ENCODE data around the gene RFX7.

Gene RFX7

DNA sequence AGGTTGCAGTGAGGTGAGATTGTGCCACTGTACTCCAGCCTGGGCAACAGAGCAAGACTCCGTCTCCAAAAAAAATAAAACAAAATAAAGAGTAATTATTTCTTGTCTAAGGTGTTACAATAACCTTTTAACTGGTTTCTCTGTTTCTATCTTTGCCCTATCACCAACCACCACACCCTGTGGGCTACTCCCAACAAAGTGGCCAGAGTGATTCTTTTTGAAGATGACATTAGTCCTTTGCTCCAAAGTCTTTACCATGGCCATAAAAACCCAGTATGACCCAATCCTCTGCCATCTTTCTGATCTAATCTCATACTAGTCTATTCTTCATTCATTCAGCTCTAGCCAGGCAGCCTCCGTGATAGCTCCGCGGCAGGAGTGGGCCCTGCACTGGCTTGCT, 62.8 kb downstream of the RFX7 start:
- Histone ChIP-seq H3K9ac (ENCODE audit: low read length) (no peak overlapping the region), H3K36me3 (ENCODE audit: insufficient read depth, low read length) (0 out of 2 replicates have a peak, but pooled peaks cover 1% of the 10 kb centered on the region), H3K4me1 (ENCODE audit: insufficient read depth, low read length, severe bottlenecking) (no peaks in the 10 kb centered on the region), H3K9me2 (ENCODE audit: low read depth, low read length) (no peaks in the 10 kb centered on the region), H3K27me3 (ENCODE audit: insufficient read depth, low read length) (no peaks in the 10 kb centered on the region), H3K79me2 (ENCODE audit: insufficient read depth, low read length) (peaks cover 38% of the 10 kb centered on the region), H3K27ac (ENCODE audit: low read depth, low read length, poor library complexity, severe bottlenecking) (no peak overlapping the region), H3K4me3 (ENCODE audit: low read depth, low read length, poor library complexity, severe bottlenecking) (no peak overlapping the region), H3F3A (ENCODE audit: insufficient read depth, low read length) (no peaks in the 10 kb centered on the region; the same call in 1 of the 2 replicates), H3K9me3 (ENCODE audit: low read length) (peaks cover 8% of the 10 kb centered on the region; the same call in 1 of the 2 replicates), H2AFZ (ENCODE audit: low read length) (no peak overlapping the region), H4K20me1 (ENCODE audit: insufficient read depth, low read length) (no peaks in the 10 kb centered on the region), H3K4me2 (ENCODE audit: low read length) (no peak overlapping the region)
- no peak for TF ChIP-seq EZH2 (IDR thresholded peaks at IDR 0.05; ENCODE audit: borderline replicate concordance, low read length)
- TF ChIP-seq, protein P1, sequence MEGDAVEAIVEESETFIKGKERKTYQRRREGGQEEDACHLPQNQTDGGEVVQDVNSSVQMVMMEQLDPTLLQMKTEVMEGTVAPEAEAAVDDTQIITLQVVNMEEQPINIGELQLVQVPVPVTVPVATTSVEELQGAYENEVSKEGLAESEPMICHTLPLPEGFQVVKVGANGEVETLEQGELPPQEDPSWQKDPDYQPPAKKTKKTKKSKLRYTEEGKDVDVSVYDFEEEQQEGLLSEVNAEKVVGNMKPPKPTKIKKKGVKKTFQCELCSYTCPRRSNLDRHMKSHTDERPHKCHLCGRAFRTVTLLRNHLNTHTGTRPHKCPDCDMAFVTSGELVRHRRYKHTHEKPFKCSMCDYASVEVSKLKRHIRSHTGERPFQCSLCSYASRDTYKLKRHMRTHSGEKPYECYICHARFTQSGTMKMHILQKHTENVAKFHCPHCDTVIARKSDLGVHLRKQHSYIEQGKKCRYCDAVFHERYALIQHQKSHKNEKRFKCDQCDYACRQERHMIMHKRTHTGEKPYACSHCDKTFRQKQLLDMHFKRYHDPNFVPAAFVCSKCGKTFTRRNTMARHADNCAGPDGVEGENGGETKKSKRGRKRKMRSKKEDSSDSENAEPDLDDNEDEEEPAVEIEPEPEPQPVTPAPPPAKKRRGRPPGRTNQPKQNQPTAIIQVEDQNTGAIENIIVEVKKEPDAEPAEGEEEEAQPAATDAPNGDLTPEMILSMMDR (IDR thresholded peaks at IDR 0.05; ENCODE audit: low read length) = no peak

DNA sequence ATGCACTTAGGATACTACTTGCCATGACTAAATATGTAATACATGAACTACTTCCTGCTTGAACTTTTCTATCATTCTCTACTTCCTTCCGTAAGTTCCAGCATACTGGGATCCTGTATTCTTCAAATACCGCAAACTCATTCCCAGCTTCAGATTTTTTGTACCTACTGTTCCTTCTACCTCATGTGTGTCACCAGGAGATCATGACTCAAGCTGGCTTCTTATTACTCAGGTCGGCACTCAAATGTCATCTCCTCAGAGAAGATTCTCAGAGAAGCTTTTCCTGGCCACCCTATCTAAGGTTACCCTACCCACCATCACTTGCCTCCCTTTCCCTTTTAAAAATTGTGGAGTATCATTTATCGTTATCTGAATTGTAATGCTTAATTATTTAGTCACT, 66.7 kb downstream of the RFX7 start:
- Histone ChIP-seq H3K4me1 (ENCODE audit: insufficient read depth, low read length, severe bottlenecking) (no peaks in the 10 kb centered on the region), H4K20me1 (ENCODE audit: insufficient read depth, low read length) (no peaks in the 10 kb centered on the region), H3K9ac (ENCODE audit: low read length) (no peak overlapping the region), H3K79me2 (ENCODE audit: insufficient read depth, low read length) (peaks cover 27% of the 10 kb centered on the region), H3K9me3 (ENCODE audit: low read length) (no peaks in the 10 kb centered on the region), H3K9me2 (ENCODE audit: low read depth, low read length) (no peaks in the 10 kb centered on the region), H2AFZ (ENCODE audit: low read length) (no peak overlapping the region), H3K27ac (ENCODE audit: low read depth, low read length, poor library complexity, severe bottlenecking) (no peak overlapping the region), H3K4me2 (ENCODE audit: low read length) (no peak overlapping the region), H3F3A (ENCODE audit: insufficient read depth, low read length) (no peaks in the 10 kb centered on the region; the same call in 1 of the 2 replicates), H3K4me3 (ENCODE audit: low read depth, low read length, poor library complexity, severe bottlenecking) (no peak overlapping the region), H3K27me3 (ENCODE audit: insufficient read depth, low read length) (no peaks in the 10 kb centered on the region), H3K36me3 (ENCODE audit: insufficient read depth, low read length) (peaks cover 23% of the 10 kb centered on the region)
- TF ChIP-seq, protein P1 (IDR thresholded peaks at IDR 0.05; ENCODE audit: low read length) = no peak
- TF ChIP-seq EZH2 (IDR thresholded peaks at IDR 0.05; ENCODE audit: borderline replicate concordance, low read length) = no peak

DNA sequence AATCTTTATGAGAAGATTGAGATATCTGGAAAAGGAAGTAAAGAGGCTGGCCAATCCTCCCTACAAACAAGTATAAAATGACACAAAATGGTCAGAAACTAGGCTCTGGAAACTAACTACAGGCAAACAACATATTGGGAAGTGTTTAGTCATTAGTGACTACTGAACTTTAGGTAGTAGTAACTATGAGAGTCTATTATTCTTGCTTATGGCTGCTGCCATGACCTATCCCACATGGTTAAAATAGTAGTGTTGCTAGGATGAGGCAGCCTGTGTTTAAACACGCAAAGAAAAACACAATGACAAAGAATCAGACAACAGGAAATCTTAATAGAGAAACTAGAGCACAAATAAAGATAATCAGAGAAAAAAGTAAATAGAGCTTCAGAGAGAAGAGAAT, 67.9 kb downstream of the RFX7 start:
- no peaks in the 10 kb centered on the region for H3K9me3 ChIP-seq (ENCODE audit: low read length)
- no peak overlapping the region for H3K4me2 ChIP-seq (ENCODE audit: low read length)
- H3K4me3 ChIP-seq (ENCODE audit: low read depth, low read length, poor library complexity, severe bottlenecking) = no peak overlapping the region
- H2AFZ ChIP-seq (ENCODE audit: low read length) = no peak overlapping the region
- H3K9me2 ChIP-seq (ENCODE audit: low read depth, low read length) = no peaks in the 10 kb centered on the region
- peaks cover 18% of the 10 kb centered on the region for H3K79me2 ChIP-seq (ENCODE audit: insufficient read depth, low read length)
- peaks cover 34% of the 10 kb centered on the region for H3K36me3 ChIP-seq (ENCODE audit: insufficient read depth, low read length)
- TF ChIP-seq, protein P1 (IDR thresholded peaks at IDR 0.05; ENCODE audit: low read length) = no peak
- H3K27ac ChIP-seq (ENCODE audit: low read depth, low read length, poor library complexity, severe bottlenecking) = no peak overlapping the region
- no peaks in the 10 kb centered on the region for H4K20me1 ChIP-seq (ENCODE audit: insufficient read depth, low read length)
- H3K4me1 ChIP-seq (ENCODE audit: insufficient read depth, low read length, severe bottlenecking) = no peaks in the 10 kb centered on the region
- no peaks in the 10 kb centered on the region for H3F3A ChIP-seq (ENCODE audit: insufficient read depth, low read length)
- H3K27me3 ChIP-seq (ENCODE audit: insufficient read depth, low read length) = no peaks in the 10 kb centered on the region
- H3K9ac ChIP-seq (ENCODE audit: low read length) = no peak overlapping the region
